ENCODE data around the gene STXBP1. TPM values are rescaled to one million over a fixed set of nuclear protein-coding genes. Genes with fewer than 3 reads are reported as not detected.

Gene STXBP1
- total and polyA plus RNA-seq, 7 donors: 3.7 to 97.2 (median 32.3) TPM

- Histone ChIP-seq H3K36me3 (no peaks in the 10 kb centered on the region), H3K4me1 (peaks cover 0 to 35% (median 17%) of the 10 kb centered on the region in 4 donors), H3K27me3 (no peaks in the 10 kb centered on the region), H3K9me3 (no peaks in the 10 kb centered on the region), H3K4me3 (no peak overlapping the region), H3K27ac (peak overlapping the region in 2 of 4 donors; percentile 25 to 41)
- TF ChIP-seq, protein P1, sequence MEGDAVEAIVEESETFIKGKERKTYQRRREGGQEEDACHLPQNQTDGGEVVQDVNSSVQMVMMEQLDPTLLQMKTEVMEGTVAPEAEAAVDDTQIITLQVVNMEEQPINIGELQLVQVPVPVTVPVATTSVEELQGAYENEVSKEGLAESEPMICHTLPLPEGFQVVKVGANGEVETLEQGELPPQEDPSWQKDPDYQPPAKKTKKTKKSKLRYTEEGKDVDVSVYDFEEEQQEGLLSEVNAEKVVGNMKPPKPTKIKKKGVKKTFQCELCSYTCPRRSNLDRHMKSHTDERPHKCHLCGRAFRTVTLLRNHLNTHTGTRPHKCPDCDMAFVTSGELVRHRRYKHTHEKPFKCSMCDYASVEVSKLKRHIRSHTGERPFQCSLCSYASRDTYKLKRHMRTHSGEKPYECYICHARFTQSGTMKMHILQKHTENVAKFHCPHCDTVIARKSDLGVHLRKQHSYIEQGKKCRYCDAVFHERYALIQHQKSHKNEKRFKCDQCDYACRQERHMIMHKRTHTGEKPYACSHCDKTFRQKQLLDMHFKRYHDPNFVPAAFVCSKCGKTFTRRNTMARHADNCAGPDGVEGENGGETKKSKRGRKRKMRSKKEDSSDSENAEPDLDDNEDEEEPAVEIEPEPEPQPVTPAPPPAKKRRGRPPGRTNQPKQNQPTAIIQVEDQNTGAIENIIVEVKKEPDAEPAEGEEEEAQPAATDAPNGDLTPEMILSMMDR (IDR thresholded peaks at IDR 0.05): no peak
- TF ChIP-seq POLR2AphosphoS5 (IDR thresholded peaks at IDR 0.05): no peak
- no peak for TF ChIP-seq POLR2A (IDR thresholded peaks at IDR 0.05)
- no peak for TF ChIP-seq EP300 (IDR thresholded peaks at IDR 0.05)
- intact Hi-C loops (cut with DNase I): no loop called here
- no peak for DNase-seq
- WGBS, 2 donors: 77 to 79% methylated on average over 9 of the region's 9 CpGs
Observed at GRCh38 chr9:127628758-127629467, 16.8 kb downstream of the STXBP1 start.

DNA sequence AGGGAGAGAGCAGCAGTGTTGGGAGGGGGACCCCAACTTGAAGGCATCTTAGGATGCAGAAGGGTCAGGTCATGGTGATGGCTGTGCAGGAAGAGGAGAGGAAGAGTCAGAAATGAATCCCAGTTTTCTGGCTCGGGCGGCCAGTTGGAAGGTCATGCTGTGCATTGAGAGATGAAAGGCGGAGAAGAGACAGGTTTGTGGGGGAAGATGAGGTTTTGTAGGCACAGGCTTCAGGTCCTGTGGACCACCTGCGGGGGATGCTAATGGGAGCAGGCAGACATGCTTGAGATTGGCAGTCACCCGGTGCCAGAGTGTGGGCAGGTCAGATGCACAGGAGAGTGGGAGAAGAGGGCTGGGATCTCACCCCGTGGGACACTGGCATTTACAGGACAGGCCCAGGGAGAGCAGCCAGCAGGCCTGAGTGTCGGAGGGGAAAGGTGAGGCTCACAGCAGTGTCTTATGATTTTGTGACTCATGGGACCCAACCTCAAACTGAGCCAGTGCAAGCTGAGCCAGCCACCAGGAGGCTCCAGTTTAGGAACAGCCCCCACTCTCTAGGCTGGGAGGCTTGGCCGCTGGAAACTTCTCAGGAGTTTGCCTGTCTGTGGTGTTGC, 17.5 kb downstream of the STXBP1 start:
- Histone ChIP-seq H3K27ac (peak overlapping the region in 2 of 4 donors; percentile 25 to 41), H3K4me3 (no peak overlapping the region), H3K4me1 (peaks cover 0 to 35% (median 17%) of the 10 kb centered on the region in 4 donors), H3K27me3 (no peaks in the 10 kb centered on the region), H3K36me3 (no peaks in the 10 kb centered on the region), H3K9me3 (no peaks in the 10 kb centered on the region)
- intact Hi-C loops (cut with DNase I): no loop called here
- 88 to 91% methylated on average over 8 of the region's 8 CpGs for WGBS, 2 donors
- no peak for TF ChIP-seq POLR2AphosphoS5 (IDR thresholded peaks at IDR 0.05)
- TF ChIP-seq POLR2A (IDR thresholded peaks at IDR 0.05): no peak
- TF ChIP-seq, protein P1 (IDR thresholded peaks at IDR 0.05): no peak
- no peak for TF ChIP-seq EP300 (IDR thresholded peaks at IDR 0.05)
- DNase-seq: no peak

GRCh38 chr9:127633216-127633862, 21.3 kb downstream of the STXBP1 start:
- peaks cover 0 to 20% (median 15%) of the 10 kb centered on the region in 4 donors for H3K4me1 ChIP-seq
- no peaks in the 10 kb centered on the region for H3K27me3 ChIP-seq
- DNase-seq: no peak
- intact Hi-C loops (cut with DNase I): no loop called here
- H3K27ac ChIP-seq: peak overlapping the region in 3 of 4 donors; percentile 12 to 44 (median 16)
- 84 to 89% methylated on average over 13 of the region's 13 CpGs for WGBS, 2 donors
- no peaks in the 10 kb centered on the region for H3K9me3 ChIP-seq
- TF ChIP-seq POLR2A (IDR thresholded peaks at IDR 0.05) (no peak), EP300 (IDR thresholded peaks at IDR 0.05) (no peak), POLR2AphosphoS5 (IDR thresholded peaks at IDR 0.05) (no peak)
- TF ChIP-seq, protein P1 (IDR thresholded peaks at IDR 0.05): no peak
- no peaks in the 10 kb centered on the region for H3K36me3 ChIP-seq
- H3K4me3 ChIP-seq: no peak overlapping the region

DNA sequence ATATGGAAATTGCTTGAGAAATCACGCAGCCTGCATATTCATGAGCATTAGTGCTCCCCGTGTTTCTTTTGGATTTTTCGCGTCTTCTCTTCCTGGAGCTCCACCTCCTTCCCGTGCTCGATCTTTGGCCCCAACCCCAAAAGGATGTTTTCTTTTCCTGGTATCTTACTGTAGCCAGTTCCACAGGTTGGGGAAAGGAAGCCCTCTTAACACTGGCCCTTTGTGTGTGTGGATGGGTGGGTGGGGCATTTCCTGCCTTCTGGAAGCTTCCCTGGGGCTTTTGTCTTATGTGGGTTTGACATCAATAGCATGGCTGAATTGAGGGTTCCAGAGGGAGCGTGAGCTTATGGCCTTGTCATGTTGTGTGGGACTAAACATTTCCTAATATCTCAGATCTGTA, 21.9 kb downstream of the STXBP1 start:
- Histone ChIP-seq H3K36me3 (no peaks in the 10 kb centered on the region), H3K4me3 (no peak overlapping the region), H3K9me3 (no peaks in the 10 kb centered on the region), H3K27ac (peak overlapping the region in 3 of 4 donors; percentile 12 to 44 (median 16)), H3K4me1 (peaks cover 0 to 13% (median 10%) of the 10 kb centered on the region in 4 donors), H3K27me3 (no peaks in the 10 kb centered on the region)
- intact Hi-C loops (cut with DNase I): no loop called here
- WGBS, 2 donors: 27 to 70% methylated on average over 7 of the region's 7 CpGs
- no peak for DNase-seq
- TF ChIP-seq EP300 (IDR thresholded peaks at IDR 0.05) (no peak), POLR2A (IDR thresholded peaks at IDR 0.05) (no peak), POLR2AphosphoS5 (IDR thresholded peaks at IDR 0.05) (no peak)
- TF ChIP-seq, protein P1 (IDR thresholded peaks at IDR 0.05): no peak
